Measurements from ENCODE around the gene DMBX1. TPM values are rescaled to one million over a fixed set of nuclear protein-coding genes. Genes with fewer than 3 reads are reported as not detected.

The DMBX1 gene
- total and polyA plus RNA-seq, 4 donors: not detected

DNA sequence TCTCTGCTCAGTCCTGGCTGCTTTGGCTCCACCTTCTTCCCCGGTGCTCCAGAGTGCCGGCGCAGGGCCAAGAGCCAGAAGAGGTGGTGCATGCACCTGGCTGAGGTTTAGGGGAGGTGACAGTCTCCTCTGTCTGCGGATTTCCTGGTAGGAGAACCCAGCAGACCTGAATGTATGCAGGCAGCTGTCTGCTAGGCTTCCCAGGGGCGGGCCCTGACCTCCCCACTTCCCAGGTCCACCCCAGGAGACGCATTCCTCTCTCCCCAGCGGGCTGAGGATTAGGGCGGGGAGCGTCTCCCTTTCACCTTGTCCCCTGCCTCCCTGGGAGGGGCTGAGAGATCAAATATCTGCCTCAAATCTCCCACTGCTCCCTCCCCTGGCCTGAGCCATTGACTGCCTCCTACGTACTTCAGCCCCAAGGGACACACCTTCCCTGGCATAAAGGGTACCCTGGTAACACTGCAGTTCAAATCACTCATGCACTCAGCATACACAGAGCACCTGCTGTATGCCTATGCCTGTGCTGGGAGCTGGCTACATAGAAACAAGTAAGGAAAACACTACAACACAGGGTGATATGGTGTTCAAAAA, 27.5 kb downstream of the DMBX1 start:
- no peak overlapping the region for H3K4me3 ChIP-seq (ENCODE audit: low read depth in 1 of 3, low read length in 3 of 3)
- no peak overlapping the region for H3K9ac ChIP-seq (ENCODE audit: low read depth in 1 of 2, low read length in 2 of 2)
- DNase-seq (ENCODE audit: low spot score): no peak
- TF ChIP-seq GABPA (IDR thresholded peaks at IDR 0.05 in 1 of 2, conservative IDR thresholded peaks at IDR 0.05 in 1 of 2) (no peak), YY1 (IDR thresholded peaks at IDR 0.05) (no peak), RAD21 (IDR thresholded peaks at IDR 0.05) (no peak), NR2F2 (IDR thresholded peaks at IDR 0.05) (no peak), EGR1 (IDR thresholded peaks at IDR 0.05; ENCODE audit: low read depth in 2 of 2) (no peak), FOXA2 (IDR thresholded peaks at IDR 0.05) (no peak), RXRA (IDR thresholded peaks at IDR 0.05) (no peak), TAF1 (conservative IDR thresholded peaks at IDR 0.05) (no peak), FOXA1 (IDR thresholded peaks at IDR 0.05) (no peak), HNF4A (conservative IDR thresholded peaks at IDR 0.05) (no peak), SP1 (IDR thresholded peaks at IDR 0.05) (no peak), JUND (IDR thresholded peaks at IDR 0.05) (no peak), HNF4G (IDR thresholded peaks at IDR 0.05) (no peak)
- TF ChIP-seq, protein P1, sequence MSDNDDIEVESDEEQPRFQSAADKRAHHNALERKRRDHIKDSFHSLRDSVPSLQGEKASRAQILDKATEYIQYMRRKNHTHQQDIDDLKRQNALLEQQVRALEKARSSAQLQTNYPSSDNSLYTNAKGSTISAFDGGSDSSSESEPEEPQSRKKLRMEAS (IDR thresholded peaks at IDR 0.05): no peak
- TF ChIP-seq, protein P2, sequence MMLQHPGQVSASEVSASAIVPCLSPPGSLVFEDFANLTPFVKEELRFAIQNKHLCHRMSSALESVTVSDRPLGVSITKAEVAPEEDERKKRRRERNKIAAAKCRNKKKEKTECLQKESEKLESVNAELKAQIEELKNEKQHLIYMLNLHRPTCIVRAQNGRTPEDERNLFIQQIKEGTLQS (IDR thresholded peaks at IDR 0.05): no peak
- TF ChIP-seq, protein P3, sequence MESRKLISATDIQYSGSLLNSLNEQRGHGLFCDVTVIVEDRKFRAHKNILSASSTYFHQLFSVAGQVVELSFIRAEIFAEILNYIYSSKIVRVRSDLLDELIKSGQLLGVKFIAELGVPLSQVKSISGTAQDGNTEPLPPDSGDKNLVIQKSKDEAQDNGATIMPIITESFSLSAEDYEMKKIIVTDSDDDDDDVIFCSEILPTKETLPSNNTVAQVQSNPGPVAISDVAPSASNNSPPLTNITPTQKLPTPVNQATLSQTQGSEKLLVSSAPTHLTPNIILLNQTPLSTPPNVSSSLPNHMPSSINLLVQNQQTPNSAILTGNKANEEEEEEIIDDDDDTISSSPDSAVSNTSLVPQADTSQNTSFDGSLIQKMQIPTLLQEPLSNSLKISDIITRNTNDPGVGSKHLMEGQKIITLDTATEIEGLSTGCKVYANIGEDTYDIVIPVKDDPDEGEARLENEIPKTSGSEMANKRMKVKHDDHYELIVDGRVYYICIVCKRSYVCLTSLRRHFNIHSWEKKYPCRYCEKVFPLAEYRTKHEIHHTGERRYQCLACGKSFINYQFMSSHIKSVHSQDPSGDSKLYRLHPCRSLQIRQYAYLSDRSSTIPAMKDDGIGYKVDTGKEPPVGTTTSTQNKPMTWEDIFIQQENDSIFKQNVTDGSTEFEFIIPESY (IDR thresholded peaks at IDR 0.05): no peak
- TF ChIP-seq, protein P4, sequence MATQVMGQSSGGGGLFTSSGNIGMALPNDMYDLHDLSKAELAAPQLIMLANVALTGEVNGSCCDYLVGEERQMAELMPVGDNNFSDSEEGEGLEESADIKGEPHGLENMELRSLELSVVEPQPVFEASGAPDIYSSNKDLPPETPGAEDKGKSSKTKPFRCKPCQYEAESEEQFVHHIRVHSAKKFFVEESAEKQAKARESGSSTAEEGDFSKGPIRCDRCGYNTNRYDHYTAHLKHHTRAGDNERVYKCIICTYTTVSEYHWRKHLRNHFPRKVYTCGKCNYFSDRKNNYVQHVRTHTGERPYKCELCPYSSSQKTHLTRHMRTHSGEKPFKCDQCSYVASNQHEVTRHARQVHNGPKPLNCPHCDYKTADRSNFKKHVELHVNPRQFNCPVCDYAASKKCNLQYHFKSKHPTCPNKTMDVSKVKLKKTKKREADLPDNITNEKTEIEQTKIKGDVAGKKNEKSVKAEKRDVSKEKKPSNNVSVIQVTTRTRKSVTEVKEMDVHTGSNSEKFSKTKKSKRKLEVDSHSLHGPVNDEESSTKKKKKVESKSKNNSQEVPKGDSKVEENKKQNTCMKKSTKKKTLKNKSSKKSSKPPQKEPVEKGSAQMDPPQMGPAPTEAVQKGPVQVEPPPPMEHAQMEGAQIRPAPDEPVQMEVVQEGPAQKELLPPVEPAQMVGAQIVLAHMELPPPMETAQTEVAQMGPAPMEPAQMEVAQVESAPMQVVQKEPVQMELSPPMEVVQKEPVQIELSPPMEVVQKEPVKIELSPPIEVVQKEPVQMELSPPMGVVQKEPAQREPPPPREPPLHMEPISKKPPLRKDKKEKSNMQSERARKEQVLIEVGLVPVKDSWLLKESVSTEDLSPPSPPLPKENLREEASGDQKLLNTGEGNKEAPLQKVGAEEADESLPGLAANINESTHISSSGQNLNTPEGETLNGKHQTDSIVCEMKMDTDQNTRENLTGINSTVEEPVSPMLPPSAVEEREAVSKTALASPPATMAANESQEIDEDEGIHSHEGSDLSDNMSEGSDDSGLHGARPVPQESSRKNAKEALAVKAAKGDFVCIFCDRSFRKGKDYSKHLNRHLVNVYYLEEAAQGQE (IDR thresholded peaks at IDR 0.05): no peak
- TF ChIP-seq, protein P5, sequence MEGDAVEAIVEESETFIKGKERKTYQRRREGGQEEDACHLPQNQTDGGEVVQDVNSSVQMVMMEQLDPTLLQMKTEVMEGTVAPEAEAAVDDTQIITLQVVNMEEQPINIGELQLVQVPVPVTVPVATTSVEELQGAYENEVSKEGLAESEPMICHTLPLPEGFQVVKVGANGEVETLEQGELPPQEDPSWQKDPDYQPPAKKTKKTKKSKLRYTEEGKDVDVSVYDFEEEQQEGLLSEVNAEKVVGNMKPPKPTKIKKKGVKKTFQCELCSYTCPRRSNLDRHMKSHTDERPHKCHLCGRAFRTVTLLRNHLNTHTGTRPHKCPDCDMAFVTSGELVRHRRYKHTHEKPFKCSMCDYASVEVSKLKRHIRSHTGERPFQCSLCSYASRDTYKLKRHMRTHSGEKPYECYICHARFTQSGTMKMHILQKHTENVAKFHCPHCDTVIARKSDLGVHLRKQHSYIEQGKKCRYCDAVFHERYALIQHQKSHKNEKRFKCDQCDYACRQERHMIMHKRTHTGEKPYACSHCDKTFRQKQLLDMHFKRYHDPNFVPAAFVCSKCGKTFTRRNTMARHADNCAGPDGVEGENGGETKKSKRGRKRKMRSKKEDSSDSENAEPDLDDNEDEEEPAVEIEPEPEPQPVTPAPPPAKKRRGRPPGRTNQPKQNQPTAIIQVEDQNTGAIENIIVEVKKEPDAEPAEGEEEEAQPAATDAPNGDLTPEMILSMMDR (IDR thresholded peaks at IDR 0.05; ENCODE audit: low read depth, low read length, missing input control): no peak
- peaks cover 0 to 2% (median under 1%) of the 10 kb centered on the region in 4 donors for H3K4me1 ChIP-seq (ENCODE audit: control insufficient read depth in 4 of 4, insufficient read depth in 4 of 4, low read length in 3 of 4)
- peaks cover 0 to 4% (median 0%) of the 10 kb centered on the region in 4 donors for H3K27me3 ChIP-seq (ENCODE audit: control insufficient read depth in 4 of 4, insufficient read depth in 4 of 4, low read length in 3 of 4)
- whole genome bisulfite sequencing: 15% methylated on average over 10 of the region's 10 CpGs
- H3K27ac ChIP-seq (ENCODE audit: low read depth in 1 of 2, low read length in 2 of 2): no peak overlapping the region
- no peaks in the 10 kb centered on the region for H3K9me3 ChIP-seq (ENCODE audit: control insufficient read depth in 4 of 4, low read length in 3 of 4)
- no peaks in the 10 kb centered on the region for H3K36me3 ChIP-seq (ENCODE audit: control insufficient read depth in 4 of 4, insufficient read depth in 3 of 4, low read depth in 1 of 4, low read length in 3 of 4)
